HepG2 (cell line): ENCODE measurements around the gene IRGM. TPM values are rescaled to one million over a fixed set of nuclear protein-coding genes. Genes with fewer than 3 reads are reported as not detected.
A peak's percentile ranks its signal among the peaks of the same experiment; 100 is the strongest.

Source experiments
- HNF1A ChIP-seq, 2 experiments: sonication (generic) in 1 of 2; formaldehyde crosslinking in 1 of 2; IDR thresholded peaks; 2 replicates each; pipeline versions ENCODE4 v1.4.0 to v1.6.1; 2016 to 2020; ENCODE audit warnings: borderline replicate concordance in 1 of 2, low read depth in 1 of 2, mild to moderate bottlenecking in 1 of 2, missing genetic modification reagents in 1 of 2
- KLF12 ChIP-seq: sonication (generic); formaldehyde crosslinking; IDR thresholded peaks from 2 replicates; pipeline ENCODE4 v1.4.0; 2020; ENCODE audit warnings: missing genetic modification reagents, borderline replicate concordance
- MAX ChIP-seq: IDR thresholded peaks from 2 replicates; pipeline ENCODE4 v1.6.1; 2012; ENCODE audit warnings: inconsistent platforms
- MAZ ChIP-seq, 2 experiments: sonication (generic) in 1 of 2; formaldehyde crosslinking in 1 of 2; IDR thresholded peaks; 2 replicates each; pipeline versions ENCODE4 v1.5.0 to v1.6.1; 2012 to 2020; ENCODE audit warnings: low read depth in 2 of 2, mild to moderate bottlenecking in 2 of 2, borderline replicate concordance in 1 of 2, improper control_type of control experiment in 1 of 2, low read length in 1 of 2, missing genetic modification reagents in 1 of 2, moderate library complexity in 1 of 2
- NFKB2 ChIP-seq: sonication (generic); formaldehyde crosslinking; IDR thresholded peaks from 2 replicates; pipeline ENCODE4 v1.4.0; 2020; ENCODE audit warnings: missing genetic modification reagents, borderline replicate concordance
- PRPF4 ChIP-seq: fragments of 200-400 bp; formaldehyde crosslinking; IDR thresholded peaks from 2 replicates; pipeline ENCODE4 v1.6.1; 2016; ENCODE audit warnings: low read length, low read depth; ENCODE audit not compliant: poor library complexity, severe bottlenecking
- RFXAP ChIP-seq: sonication (generic); formaldehyde crosslinking; IDR thresholded peaks from 2 replicates; pipeline ENCODE4 v1.4.0; 2020; ENCODE audit warnings: missing genetic modification reagents, borderline replicate concordance
- RXRB ChIP-seq: IDR thresholded peaks from 2 replicates; pipeline ENCODE4 v1.6.1; 2016; ENCODE audit warnings: borderline replicate concordance, missing genetic modification reagents, missing compliant biosample characterization
- SP140L ChIP-seq: sonication (generic); formaldehyde crosslinking; IDR thresholded peaks from 2 replicates; pipeline ENCODE4 v1.4.0; 2020; ENCODE audit warnings: missing genetic modification reagents, borderline replicate concordance
- TBP ChIP-seq: sonication (generic); formaldehyde crosslinking; IDR thresholded peaks from 2 replicates; pipeline ENCODE4 v1.5.0; 2020; ENCODE audit warnings: missing genetic modification reagents
- TBX3 ChIP-seq: fragments of 450-650 bp; IDR thresholded peaks from 2 replicates; pipeline ENCODE4 v1.6.1; 2017; ENCODE audit warnings: antibody characterized with exemption, mild to moderate bottlenecking, inconsistent platforms, borderline replicate concordance
- ZFP62 ChIP-seq: sonication (generic); formaldehyde crosslinking; IDR thresholded peaks from 2 replicates; pipeline ENCODE4 v1.4.0; 2020; ENCODE audit warnings: missing genetic modification reagents
- ZFP90 ChIP-seq: sonication (generic); formaldehyde crosslinking; IDR thresholded peaks from 2 replicates; pipeline ENCODE4 v1.8.0; 2022; ENCODE audit warnings: missing genetic modification reagents, mild to moderate bottlenecking, inconsistent platforms, borderline replicate concordance
- ZNF30 ChIP-seq: sonication (generic); formaldehyde crosslinking; IDR thresholded peaks from 2 replicates; pipeline ENCODE4 v1.5.0; 2020; ENCODE audit warnings: mild to moderate bottlenecking, missing genetic modification reagents
- ZNF317 ChIP-seq: sonication (generic); formaldehyde crosslinking; IDR thresholded peaks from 2 replicates; pipeline ENCODE4 v1.5.0; 2020; ENCODE audit warnings: mild to moderate bottlenecking, missing genetic modification reagents
- ZNF629 ChIP-seq: sonication (generic); formaldehyde crosslinking; conservative IDR thresholded peaks from 2 replicates; pipeline ENCODE4 v1.5.0; 2020; ENCODE audit warnings: missing genetic modification reagents
- ZNF660 ChIP-seq: sonication (generic); formaldehyde crosslinking; IDR thresholded peaks from 2 replicates; pipeline ENCODE4 v1.5.1; 2020; ENCODE audit warnings: mild to moderate bottlenecking, low read depth, missing genetic modification reagents, borderline replicate concordance
- ZNF761 ChIP-seq: sonication (generic); formaldehyde crosslinking; conservative IDR thresholded peaks from 2 replicates; pipeline ENCODE4 v1.4.0; 2020; ENCODE audit warnings: mild to moderate bottlenecking, missing genetic modification reagents
- ZNF770 ChIP-seq: sonication (generic); formaldehyde crosslinking; IDR thresholded peaks from 2 replicates; pipeline ENCODE4 v1.5.0; 2020; ENCODE audit warnings: mild to moderate bottlenecking, missing genetic modification reagents
- ZNF784 ChIP-seq: sonication (generic); formaldehyde crosslinking; IDR thresholded peaks from 2 replicates; pipeline ENCODE4 v1.5.1; 2020; ENCODE audit warnings: missing genetic modification reagents, mild to moderate bottlenecking, borderline replicate concordance
- ZNF891 ChIP-seq: sonication (generic); formaldehyde crosslinking; IDR thresholded peaks from 2 replicates; pipeline ENCODE4 v1.5.0; 2020; ENCODE audit warnings: mild to moderate bottlenecking, missing genetic modification reagents
- ZZZ3 ChIP-seq: sonication (generic); formaldehyde crosslinking; IDR thresholded peaks from 2 replicates; pipeline ENCODE4 v1.4.0; 2020; ENCODE audit warnings: missing genetic modification reagents, mild to moderate bottlenecking, borderline replicate concordance
- polyA plus RNA-seq, 8 experiments: library from polyadenylated mRNA; depleted of rRNA in 3 of 8; stranded (reverse) in 7 of 8; unstranded in 1 of 8; fragments of >200 nt; fragmentation: Illumina TruSeq in 4 of 8; extraction: Trizol in 4 of 8; gene quantifications; 2 replicates each; pipeline versions ENCODE4 v1.2.1 to v1.2.3, GENCODE V29; 2011 to 2016; ENCODE audit warnings: low read depth in 4 of 8, missing spikeins in 1 of 8, mixed read lengths in 1 of 8; ENCODE audit not compliant: insufficient read depth in 1 of 8
- total RNA-seq, 5 experiments: library from RNA; depleted of rRNA; stranded (reverse); fragments of >200 nt; fragmentation: Illumina TruSeq; extraction: Trizol; gene quantifications; 2 replicates each; pipeline ENCODE4 v1.2.3, GENCODE V29; 2016; ENCODE audit warnings: low read depth in 1 of 5

IRGM gene
- total and polyA plus RNA-seq, 2 of the 13 experiments (the other 11 are each of a cell fraction or from before 2014, with no cell fraction given) = not detected

GRCh38 chr5:150846654-150847333 is 473 bp downstream of the IRGM start (continued):
- TF ChIP-seq ZNF784 (CRISPR knock-in tag) (no peak), ZNF317 (CRISPR knock-in tag) (no peak), NFKB2 (CRISPR knock-in tag) (no peak), ZNF30 (CRISPR knock-in tag) (no peak), ZNF660 (CRISPR knock-in tag) (no peak), RFXAP (CRISPR knock-in tag) (no peak), PRPF4 (no peak), MAZ (IDR thresholded peaks at IDR 0.05; ENCODE audit: borderline replicate concordance, low read depth, low read length) (no peak), MAZ (CRISPR knock-in tag; IDR thresholded peaks at IDR 0.05; ENCODE audit: low read depth) (no peak), ZNF770 (CRISPR knock-in tag) (no peak), RXRB (CRISPR knock-in tag) (no peak), SP140L (CRISPR knock-in tag) (no peak), ZNF761 (CRISPR knock-in tag) (no peak), ZZZ3 (no peak), TBP (CRISPR knock-in tag) (no peak), TBX3 (0 out of 2 replicates have a peak, but pooled peaks have one; percentile 35), ZFP62 (no peak), ZFP90 (CRISPR knock-in tag) (no peak), ZNF891 (CRISPR knock-in tag) (no peak), MAX (peak; percentile 77), KLF12 (CRISPR knock-in tag) (no peak), HNF1A (IDR thresholded peaks at IDR 0.05; ENCODE audit: low read depth) (no peak), HNF1A (CRISPR knock-in tag; IDR thresholded peaks at IDR 0.05; ENCODE audit: borderline replicate concordance) (no peak), ZNF629 (no peak)
